CD4-positive, alpha-beta memory T cell (primary cell): ENCODE results near the gene HPSE2. TPM values are rescaled to one million over a fixed set of nuclear protein-coding genes. Genes with fewer than 3 reads are reported as not detected.

Experiments
- CTCF ChIA-PET: fragments of 350-600 bp; sonication (Branson Sonifier 250); formaldehyde crosslinking; loops from one replicate; lab custom pipeline; 2021; ENCODE audit warnings: inconsistent platforms; ENCODE audit not compliant: partially characterized antibody; lab: Charles Lee
- POLR2A ChIA-PET: fragments of 350-600 bp; sonication (Branson Sonifier 250); formaldehyde crosslinking; loops from one replicate; lab custom pipeline; 2021; ENCODE audit not compliant: partially characterized antibody; lab: Charles Lee
- DNase-seq, 5 donors: peaks; one replicate each; pipeline versions ENCODE4 v3.0.0 to v3.0.0-alpha.2; 2020 to 2022; ENCODE audit warnings: mixed read lengths in 1 of 5
- H3K27ac ChIP-seq: one replicate; pipeline ENCODE4 v1.7.0; 2013; ENCODE audit warnings: low read depth, low read length
- H3K27me3 ChIP-seq: 2 replicates; pipeline ENCODE4 v1.7.0; 2013; ENCODE audit warnings: mild to moderate bottlenecking, low read length, moderate library complexity; ENCODE audit not compliant: insufficient read depth
- H3K36me3 ChIP-seq: 2 replicates; pipeline ENCODE4 v1.7.0; 2013; ENCODE audit warnings: mild to moderate bottlenecking, low read length, moderate library complexity; ENCODE audit not compliant: insufficient read depth
- H3K4me1 ChIP-seq: 2 replicates; pipeline ENCODE4 v1.7.0; 2013; ENCODE audit warnings: mild to moderate bottlenecking, low read length, moderate library complexity; ENCODE audit not compliant: insufficient read depth
- H3K4me3 ChIP-seq, 2 donors: one replicate each; pipeline ENCODE4 v1.7.0; 2013; ENCODE audit warnings: low read length in 2 of 2, mild to moderate bottlenecking in 1 of 2
- H3K9me3 ChIP-seq, 2 donors: one replicate each; pipeline ENCODE4 v1.7.0; 2013; ENCODE audit warnings: low read length in 2 of 2, control low read depth in 1 of 2; ENCODE audit not compliant: control insufficient read depth in 1 of 2
- H3K27ac Mint-ChIP-seq, 7 donors: one replicate each; pipeline ENCODE4 v1.8.0; 2020 to 2021; ENCODE audit warnings: mixed read lengths in 7 of 7, mild to moderate bottlenecking in 6 of 7, inconsistent platforms in 3 of 7, moderate library complexity in 3 of 7
- H3K27me3 Mint-ChIP-seq, 2 donors: one replicate each; pipeline ENCODE4 v1.8.0; 2020 to 2021; ENCODE audit warnings: mixed read lengths in 2 of 2
- H3K36me3 Mint-ChIP-seq, 2 donors: one replicate each; pipeline ENCODE4 v1.8.0; 2020 to 2021; ENCODE audit warnings: mixed read lengths in 2 of 2, inconsistent platforms in 1 of 2, mild to moderate bottlenecking in 1 of 2
- H3K4me1 Mint-ChIP-seq, 4 donors: one replicate each; pipeline ENCODE4 v1.8.0; 2020 to 2021; ENCODE audit warnings: mixed read lengths in 4 of 4, mild to moderate bottlenecking in 1 of 4
- H3K4me3 Mint-ChIP-seq, 8 donors: one replicate each; pipeline ENCODE4 v1.8.0; 2020 to 2021; ENCODE audit warnings: mixed read lengths in 8 of 8, mild to moderate bottlenecking in 7 of 8, moderate library complexity in 6 of 8, inconsistent platforms in 3 of 8
- H3K9me3 Mint-ChIP-seq, 8 donors: one replicate each; pipeline ENCODE4 v1.8.0; 2020 to 2021; ENCODE audit warnings: mixed read lengths in 8 of 8, mild to moderate bottlenecking in 5 of 8, inconsistent platforms in 3 of 8, moderate library complexity in 1 of 8
- intact Hi-C: fragments of 100-400 bp; cut with micrococcal nuclease; formaldehyde crosslinking; loops from one replicate; pipeline ENCODE4 v1.15.1; 2023
- polyA plus RNA-seq, 2 donors: library from polyadenylated mRNA; unstranded; fragments of 300-500 nt; fragmentation: Illumina TruSeq; gene quantifications; one replicate each; pipeline ENCODE4 v1.2.3, GENCODE V29; 2021
- total RNA-seq, 2 experiments: library from RNA; stranded (reverse); gene quantifications; one replicate each; pipeline ENCODE4 v1.2.3, GENCODE V29; 2021

Gene HPSE2
- total and polyA plus RNA-seq, 4 experiments from 2014 or later = 0.09 to 0.12 TPM; not detected in 2

GRCh38 chr10:98950106-98950505 lies 285.5 kb downstream of the HPSE2 start:
- H3K36me3 Mint-ChIP-seq = no peaks in the 10 kb centered on the region
- ChIA-PET CTCF (no interaction called here), POLR2A (no interaction called here)
- no peaks in the 10 kb centered on the region for H3K36me3 ChIP-seq
- H3K27ac ChIP-seq = no peak overlapping the region
- no peak for DNase-seq
- peaks cover 0 to 2% of the 10 kb centered on the region in 2 donors for H3K27me3 Mint-ChIP-seq
- intact Hi-C loops = no loop called here
- no peaks in the 10 kb centered on the region for H3K4me1 ChIP-seq
- no peaks in the 10 kb centered on the region for H3K4me1 Mint-ChIP-seq
- H3K9me3 ChIP-seq = no peaks in the 10 kb centered on the region
- no peaks in the 10 kb centered on the region for H3K27me3 ChIP-seq
- H3K27ac Mint-ChIP-seq = no peak overlapping the region
- H3K4me3 Mint-ChIP-seq = no peak overlapping the region
- no peak overlapping the region for H3K4me3 ChIP-seq
- H3K9me3 Mint-ChIP-seq = peaks cover 0 to 4% (median 1%) of the 10 kb centered on the region in 8 donors

DNA sequence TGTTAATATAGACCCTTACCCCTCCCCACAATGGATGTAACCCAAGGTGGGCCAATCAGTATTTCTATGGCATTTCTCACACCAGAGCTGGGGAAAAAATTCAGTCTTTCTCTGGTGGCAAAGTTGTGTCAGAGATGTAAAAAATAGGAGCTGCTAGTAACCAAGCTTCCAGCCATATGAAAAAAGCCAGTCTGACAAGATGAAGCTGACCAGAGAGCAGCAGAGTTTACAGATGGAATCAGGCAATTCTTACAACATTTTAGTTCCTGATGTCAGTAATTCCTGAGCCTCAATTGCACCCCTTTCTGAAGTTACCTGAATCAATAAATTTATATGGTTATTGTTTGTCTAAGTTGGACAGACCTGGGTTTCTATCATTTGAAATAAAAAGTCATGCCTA lies 286.3 kb downstream of the HPSE2 start:
- no peaks in the 10 kb centered on the region for H3K9me3 ChIP-seq
- H3K27ac ChIP-seq = no peak overlapping the region
- ChIA-PET CTCF (no interaction called here), POLR2A (no interaction called here)
- Mint-ChIP-seq H3K9me3 (peaks cover 0 to 4% (median 1%) of the 10 kb centered on the region in 8 donors), H3K4me1 (no peaks in the 10 kb centered on the region), H3K27ac (no peak overlapping the region), H3K4me3 (no peak overlapping the region), H3K36me3 (no peaks in the 10 kb centered on the region), H3K27me3 (peaks cover 0 to 2% of the 10 kb centered on the region in 2 donors)
- no peaks in the 10 kb centered on the region for H3K27me3 ChIP-seq
- DNase-seq = no peak
- intact Hi-C loops = no loop called here
- H3K4me3 ChIP-seq = no peak overlapping the region
- no peaks in the 10 kb centered on the region for H3K36me3 ChIP-seq
- no peaks in the 10 kb centered on the region for H3K4me1 ChIP-seq

- Histone ChIP-seq H3K36me3 (no peaks in the 10 kb centered on the region), H3K27me3 (no peaks in the 10 kb centered on the region), H3K4me1 (no peaks in the 10 kb centered on the region), H3K4me3 (no peak overlapping the region), H3K27ac (no peak overlapping the region), H3K9me3 (no peaks in the 10 kb centered on the region)
- intact Hi-C loops = no loop called here
- Mint-ChIP-seq H3K9me3 (peaks cover 0 to 4% (median 0%) of the 10 kb centered on the region in 8 donors), H3K27ac (no peak overlapping the region), H3K4me3 (no peak overlapping the region), H3K36me3 (no peaks in the 10 kb centered on the region), H3K27me3 (no peaks in the 10 kb centered on the region), H3K4me1 (no peaks in the 10 kb centered on the region)
- no peak for DNase-seq
- ChIA-PET POLR2A (no interaction called here), CTCF (no interaction called here)
Measured at GRCh38 chr10:98943681-98944080, 292.0 kb downstream of the HPSE2 start.

GRCh38 chr10:98929709-98930108 lies 305.9 kb downstream of the HPSE2 start:
- H3K4me1 Mint-ChIP-seq = no peaks in the 10 kb centered on the region
- POLR2A ChIA-PET = no interaction called here
- Histone ChIP-seq H3K4me1 (no peaks in the 10 kb centered on the region), H3K9me3 (no peaks in the 10 kb centered on the region), H3K36me3 (no peaks in the 10 kb centered on the region), H3K4me3 (no peak overlapping the region), H3K27me3 (no peaks in the 10 kb centered on the region), H3K27ac (no peak overlapping the region)
- H3K27ac Mint-ChIP-seq = no peak overlapping the region
- intact Hi-C loops = no loop called here
- CTCF ChIA-PET = no interaction called here
- H3K36me3 Mint-ChIP-seq = no peaks in the 10 kb centered on the region
- DNase-seq = no peak
- no peak overlapping the region for H3K4me3 Mint-ChIP-seq
- H3K27me3 Mint-ChIP-seq = no peaks in the 10 kb centered on the region
- peaks cover under 1 to 29% (median 13%) of the 10 kb centered on the region in 8 donors for H3K9me3 Mint-ChIP-seq

DNA sequence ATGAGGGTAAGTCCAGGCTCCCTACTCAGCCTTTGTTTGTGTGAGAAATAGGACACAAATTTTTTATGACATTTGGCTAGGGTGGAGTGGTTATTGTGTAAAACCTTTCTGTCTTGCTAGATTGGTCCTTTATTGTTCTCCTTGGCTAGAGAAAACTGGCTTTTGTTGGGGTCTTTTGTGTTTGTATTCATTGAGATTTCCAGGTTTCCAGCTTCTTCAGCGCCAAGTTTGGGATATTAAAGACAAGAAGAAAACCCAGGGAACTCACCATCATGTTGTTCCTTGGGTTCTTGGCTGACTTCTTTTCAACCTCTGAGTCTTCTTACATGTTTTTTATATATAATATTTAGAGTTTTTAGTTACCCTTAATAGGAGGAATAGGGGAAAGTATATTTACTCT lies 310.0 kb downstream of the HPSE2 start:
- no peaks in the 10 kb centered on the region for H3K36me3 ChIP-seq
- no peaks in the 10 kb centered on the region for H3K4me1 ChIP-seq
- H3K27ac Mint-ChIP-seq = no peak overlapping the region
- no peak overlapping the region for H3K4me3 ChIP-seq
- H3K36me3 Mint-ChIP-seq = no peaks in the 10 kb centered on the region
- H3K27ac ChIP-seq = no peak overlapping the region
- no peak for DNase-seq
- no peaks in the 10 kb centered on the region for H3K4me1 Mint-ChIP-seq
- H3K27me3 ChIP-seq = no peaks in the 10 kb centered on the region
- H3K27me3 Mint-ChIP-seq = no peaks in the 10 kb centered on the region
- H3K4me3 Mint-ChIP-seq = no peak overlapping the region
- no peaks in the 10 kb centered on the region for H3K9me3 ChIP-seq
- ChIA-PET POLR2A (no interaction called here), CTCF (no interaction called here)
- intact Hi-C loops = no loop called here
- peaks cover 0 to 4% (median 3%) of the 10 kb centered on the region in 8 donors for H3K9me3 Mint-ChIP-seq

DNA sequence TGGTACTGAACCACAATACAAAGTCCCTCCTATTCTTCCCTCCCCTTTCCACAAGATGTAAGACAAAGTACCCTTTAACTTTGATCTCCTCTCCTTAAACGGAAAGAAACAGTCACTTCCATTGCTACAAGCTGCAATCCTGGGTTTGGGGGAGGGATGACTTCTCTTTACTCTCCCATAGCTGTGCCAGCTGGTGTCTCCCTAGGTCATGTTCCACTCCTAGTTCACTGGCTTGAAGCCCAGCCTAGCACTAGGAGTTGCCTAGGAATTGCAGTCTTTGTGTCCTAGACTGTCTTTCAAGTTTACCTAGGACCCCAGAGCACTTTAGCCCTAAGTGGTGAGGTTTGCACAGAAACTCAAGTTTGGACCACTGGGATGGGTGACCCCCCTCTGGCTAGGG lies 311.1 kb downstream of the HPSE2 start:
- Mint-ChIP-seq H3K27me3 (no peaks in the 10 kb centered on the region), H3K9me3 (peaks cover 0 to 4% (median 1%) of the 10 kb centered on the region in 8 donors), H3K4me3 (no peak overlapping the region), H3K27ac (no peak overlapping the region), H3K4me1 (no peaks in the 10 kb centered on the region), H3K36me3 (no peaks in the 10 kb centered on the region)
- no peak for DNase-seq
- H3K27ac ChIP-seq = no peak overlapping the region
- H3K9me3 ChIP-seq = no peaks in the 10 kb centered on the region
- H3K4me1 ChIP-seq = no peaks in the 10 kb centered on the region
- no peaks in the 10 kb centered on the region for H3K36me3 ChIP-seq
- ChIA-PET POLR2A (no interaction called here), CTCF (no interaction called here)
- H3K27me3 ChIP-seq = no peaks in the 10 kb centered on the region
- no peak overlapping the region for H3K4me3 ChIP-seq
- intact Hi-C loops = no loop called here

DNA sequence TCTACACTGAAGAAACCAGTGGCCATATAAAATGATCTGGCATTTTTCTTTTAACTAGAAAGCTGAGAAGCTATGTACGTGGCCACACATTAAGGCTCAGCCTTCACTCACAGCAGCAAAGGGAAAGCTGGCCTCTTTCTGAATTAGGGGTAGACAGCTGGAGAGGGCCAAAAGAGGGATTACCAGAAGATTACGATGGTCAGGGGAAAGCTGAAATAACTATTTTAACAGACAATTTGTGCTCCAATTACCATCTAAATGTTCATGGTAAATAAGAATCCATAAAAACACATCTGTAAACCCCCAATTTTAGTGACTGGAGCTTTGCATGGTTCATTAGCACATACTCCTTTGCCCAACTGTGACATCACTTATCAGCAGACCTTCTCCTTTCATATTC lies 314.3 kb downstream of the HPSE2 start:
- no peaks in the 10 kb centered on the region for H3K36me3 ChIP-seq
- DNase-seq = no peak
- POLR2A ChIA-PET = no interaction called here
- no peaks in the 10 kb centered on the region for H3K4me1 ChIP-seq
- no peak overlapping the region for H3K27ac ChIP-seq
- H3K9me3 ChIP-seq = no peaks in the 10 kb centered on the region
- peaks cover 0 to 3% (median 0%) of the 10 kb centered on the region in 8 donors for H3K9me3 Mint-ChIP-seq
- H3K27me3 ChIP-seq = no peaks in the 10 kb centered on the region
- H3K27ac Mint-ChIP-seq = no peak overlapping the region
- H3K4me3 Mint-ChIP-seq = no peak overlapping the region
- CTCF ChIA-PET = no interaction called here
- intact Hi-C loops = no loop called here
- no peaks in the 10 kb centered on the region for H3K4me1 Mint-ChIP-seq
- H3K36me3 Mint-ChIP-seq = no peaks in the 10 kb centered on the region
- no peak overlapping the region for H3K4me3 ChIP-seq
- H3K27me3 Mint-ChIP-seq = no peaks in the 10 kb centered on the region

DNA sequence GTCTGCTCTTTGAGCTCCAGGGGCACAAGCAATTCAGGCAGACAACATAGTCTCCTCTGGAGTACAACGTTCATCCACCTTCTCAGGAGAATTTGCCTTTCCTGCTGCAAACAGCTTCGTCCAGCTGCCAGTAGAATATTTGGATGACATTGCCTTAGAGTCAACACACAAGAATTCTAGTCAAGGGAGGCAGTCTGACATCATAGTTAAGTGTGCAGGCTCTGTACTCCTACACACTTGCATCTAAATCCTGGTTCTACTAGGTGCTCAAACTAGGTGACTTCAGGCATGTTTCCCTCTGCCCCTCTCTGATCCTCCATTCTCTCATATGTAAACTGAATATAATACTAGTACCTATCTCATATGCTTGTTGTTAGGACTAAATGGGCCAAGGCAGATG lies 314.8 kb downstream of the HPSE2 start:
- ChIA-PET POLR2A (no interaction called here), CTCF (no interaction called here)
- intact Hi-C loops = no loop called here
- no peak overlapping the region for H3K27ac Mint-ChIP-seq
- no peaks in the 10 kb centered on the region for H3K4me1 ChIP-seq
- no peak overlapping the region for H3K4me3 ChIP-seq
- H3K9me3 Mint-ChIP-seq = peaks cover 0 to 3% (median 0%) of the 10 kb centered on the region in 8 donors
- no peak overlapping the region for H3K4me3 Mint-ChIP-seq
- no peak overlapping the region for H3K27ac ChIP-seq
- H3K9me3 ChIP-seq = no peaks in the 10 kb centered on the region
- no peak for DNase-seq
- no peaks in the 10 kb centered on the region for H3K4me1 Mint-ChIP-seq
- no peaks in the 10 kb centered on the region for H3K36me3 ChIP-seq
- no peaks in the 10 kb centered on the region for H3K36me3 Mint-ChIP-seq
- no peaks in the 10 kb centered on the region for H3K27me3 Mint-ChIP-seq
- no peaks in the 10 kb centered on the region for H3K27me3 ChIP-seq
